Daoy (cell line): ENCODE data around the gene NUP214. TPM values are rescaled to one million over a fixed set of nuclear protein-coding genes. Genes with fewer than 3 reads are reported as not detected.
"Not testable (repeated sequence)": the region's sequence is repeated elsewhere in the genome, so short reads cannot be mapped to it uniquely, and the experiment has no call there.

Source experiments
- DNase-seq: peaks from one replicate; pipeline ENCODE4 v3.0.0-alpha.2; 2015; ENCODE audit warnings: low read depth
- total RNA-seq: library from RNA; depleted of rRNA; stranded (reverse); fragments of >200 nt; shearing (Covaris generic); gene quantifications from 2 replicates; pipeline ENCODE4 v1.2.3, GENCODE V29; 2014

The NUP214 gene
- total RNA-seq, 1 experiment from 2014 or later = 28.7 TPM

DNA sequence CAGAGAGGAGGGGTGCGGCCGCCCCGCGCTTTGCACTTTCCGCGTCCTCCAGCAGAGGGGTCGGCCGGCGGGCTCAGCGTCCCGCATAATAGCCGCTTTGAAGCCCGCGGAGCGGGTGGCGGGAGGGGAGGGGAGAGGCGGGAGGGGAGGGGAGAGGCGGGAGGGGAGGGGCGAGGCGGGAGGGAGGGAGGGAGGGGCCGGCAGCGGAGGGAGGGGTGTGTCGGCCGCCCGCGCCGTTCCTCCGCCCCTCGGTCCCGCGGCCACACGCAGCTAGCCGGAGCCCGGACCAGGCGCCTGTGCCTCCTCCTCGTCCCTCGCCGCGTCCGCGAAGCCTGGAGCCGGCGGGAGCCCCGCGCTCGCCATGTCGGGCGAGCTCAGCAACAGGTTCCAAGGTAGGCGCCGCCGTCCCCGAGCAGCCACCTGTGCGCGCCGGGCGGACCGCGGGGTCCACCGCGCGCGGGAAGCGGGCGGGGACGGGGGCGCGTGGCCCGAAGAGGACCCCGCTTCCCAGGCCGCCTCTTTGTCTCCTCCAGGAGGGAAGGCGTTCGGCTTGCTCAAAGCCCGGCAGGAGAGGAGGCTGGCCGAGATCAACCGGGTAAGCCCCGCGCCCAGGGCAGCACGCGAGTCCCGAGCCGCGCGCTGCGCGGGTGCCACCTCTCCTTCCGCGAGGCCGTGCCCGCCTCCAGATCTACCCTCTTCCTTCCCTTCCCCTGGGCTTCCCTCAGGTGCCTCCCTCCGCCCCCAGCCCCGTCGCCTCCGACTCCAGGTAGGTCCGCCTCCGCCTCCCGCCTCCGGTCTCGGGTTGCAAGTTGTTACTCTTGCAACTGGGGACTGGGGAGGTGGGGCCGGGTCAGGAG lies 28.9 kb upstream of the NUP214 start, which contains the start of gene AIF1L:
Gene AIF1L, plus strand, starts transcription at position 263 of the 857 bp plus-strand sequence. Its CDS starts 99 bp downstream, at position 362.
- DNase-seq = peak; percentile 55

DNA sequence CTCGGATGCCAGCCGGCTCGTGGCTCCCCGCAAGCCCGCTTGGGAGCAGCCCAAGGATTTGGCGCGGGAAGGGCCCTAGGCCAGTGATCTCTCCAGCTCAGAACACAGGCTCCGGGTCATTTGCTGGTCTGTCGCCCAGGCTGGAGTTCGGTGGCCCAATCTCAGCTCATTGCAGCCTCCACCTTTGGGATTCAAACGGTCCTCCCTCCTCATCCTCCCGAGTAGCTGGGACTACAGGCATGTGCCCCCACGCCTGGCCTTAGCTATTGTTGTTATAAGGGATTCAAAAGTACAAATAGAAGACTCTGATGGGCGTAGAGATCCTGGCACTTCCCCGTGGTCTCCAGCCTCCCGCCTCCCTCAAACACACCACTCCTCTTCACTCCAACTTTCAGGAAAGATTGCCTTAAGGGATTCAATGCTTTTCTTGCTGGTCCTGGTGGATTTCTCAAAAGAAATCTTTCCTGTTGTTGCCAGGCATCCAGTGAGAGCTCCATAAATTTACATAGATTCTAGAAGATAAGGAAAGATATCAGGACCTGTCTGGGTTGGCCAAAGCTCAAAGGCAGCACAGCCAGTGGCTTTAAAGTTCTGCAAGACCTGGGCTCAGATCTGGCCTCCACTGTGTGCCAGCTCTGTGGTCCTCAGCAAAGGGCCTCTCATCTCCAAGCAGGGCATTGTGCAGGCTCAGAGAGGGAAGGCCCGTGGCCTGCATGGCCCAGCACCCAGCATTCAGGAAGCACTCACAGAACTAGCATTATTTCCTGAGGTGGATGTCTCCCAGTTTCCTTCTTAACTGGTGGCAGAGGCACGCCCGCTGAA lies 28.0 kb upstream of the NUP214 start:
- DNase-seq = no peak

DNA sequence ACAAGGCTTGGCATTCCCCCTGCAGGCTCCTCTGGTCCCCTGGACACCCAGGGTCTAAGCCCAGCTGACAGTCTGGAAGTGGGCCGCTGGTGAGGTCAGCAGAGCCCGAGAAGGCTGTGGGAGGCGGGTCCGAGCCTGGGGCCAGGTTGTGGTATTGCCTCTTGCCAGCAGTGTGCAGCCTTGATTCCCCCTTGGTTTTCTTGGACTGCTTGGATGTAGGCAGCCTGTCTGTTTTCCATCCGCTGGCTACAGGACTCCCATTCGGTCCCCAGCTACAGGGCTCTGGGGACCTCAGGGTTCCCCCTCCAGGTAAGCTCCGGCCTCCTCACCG lies 27.5 kb upstream of the NUP214 start:
- DNase-seq = no peak

DNA sequence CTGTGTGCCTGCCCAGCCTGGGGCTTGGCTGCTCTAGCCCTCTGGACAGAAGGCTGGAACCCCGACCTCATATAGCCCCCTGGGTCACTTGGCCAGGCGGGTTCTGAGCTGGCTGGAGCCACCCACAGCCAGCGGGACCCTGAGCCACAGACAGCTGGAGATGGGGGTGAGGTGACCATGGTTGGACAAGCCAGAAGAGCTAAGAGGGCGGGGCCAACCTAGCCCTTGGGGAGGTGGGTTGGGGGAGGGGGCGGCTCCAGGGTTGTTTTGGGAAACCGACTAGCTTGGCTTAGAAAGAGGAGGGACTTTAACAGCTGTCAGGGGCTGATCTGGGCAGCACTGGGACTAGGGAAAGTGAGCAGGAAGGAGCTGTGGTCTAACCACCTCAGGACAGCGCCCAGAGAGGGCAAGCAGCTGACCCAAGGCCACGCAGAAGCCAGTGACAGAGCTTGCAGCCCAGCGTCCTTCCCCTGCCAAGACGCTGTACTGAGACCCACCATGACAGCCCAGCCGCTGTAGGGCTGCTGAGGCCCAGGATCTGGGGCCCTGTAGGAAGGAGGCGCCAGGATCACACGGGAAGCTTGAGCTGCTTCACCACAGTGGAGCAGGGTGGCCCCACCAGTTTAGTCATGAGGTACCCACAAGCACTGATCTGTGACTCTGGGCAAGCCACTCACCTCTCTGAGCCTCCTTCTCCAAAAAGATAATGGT lies 26.8 kb upstream of the NUP214 start:
- DNase-seq = no peak

GRCh38 chr9:131099102-131099606 lies 26.2 kb upstream of the NUP214 start:
- DNase-seq = no peak

DNA sequence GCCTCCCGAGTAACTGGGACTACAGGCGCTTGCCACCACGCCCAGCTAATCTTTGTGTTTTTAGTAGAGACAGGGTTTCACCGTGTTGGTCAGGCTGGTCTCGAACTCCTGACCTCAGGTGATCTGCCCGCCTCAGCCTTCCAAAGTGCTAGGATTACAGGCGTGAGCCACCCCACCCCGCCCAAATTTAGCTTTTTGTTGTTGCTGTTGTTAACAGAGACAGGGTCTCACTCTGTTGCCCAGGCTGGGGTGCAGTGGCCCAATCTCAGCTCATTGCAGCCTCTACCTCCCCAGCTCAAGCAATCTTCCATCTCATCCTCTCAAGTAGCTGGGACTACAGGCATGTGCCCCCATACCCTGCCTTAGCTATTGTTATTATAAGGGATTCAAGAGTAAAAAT lies 25.5 kb upstream of the NUP214 start:
- not testable (repeated sequence) for DNase-seq

- DNase-seq = no peak
Observed at GRCh38 chr9:131100445-131100844, 24.9 kb upstream of the NUP214 start.

GRCh38 chr9:131101207-131101964 lies 24.0 kb upstream of the NUP214 start:
- DNase-seq = no peak

- no peak for DNase-seq
Observed at GRCh38 chr9:131103024-131103423, 22.4 kb upstream of the NUP214 start.

- no peak for DNase-seq
Observed at GRCh38 chr9:131103535-131103934, 21.9 kb upstream of the NUP214 start.

GRCh38 chr9:131104016-131104740 lies 21.2 kb upstream of the NUP214 start:
- DNase-seq = no peak

GRCh38 chr9:131105952-131106351 lies 19.4 kb upstream of the NUP214 start:
- no peak for DNase-seq

- DNase-seq = no peak
Observed at GRCh38 chr9:131107760-131108159, 17.6 kb upstream of the NUP214 start.

GRCh38 chr9:131111186-131111853 lies 14.1 kb upstream of the NUP214 start:
- no peak for DNase-seq

GRCh38 chr9:131111854-131112311 lies 13.5 kb upstream of the NUP214 start:
- no peak for DNase-seq

DNA sequence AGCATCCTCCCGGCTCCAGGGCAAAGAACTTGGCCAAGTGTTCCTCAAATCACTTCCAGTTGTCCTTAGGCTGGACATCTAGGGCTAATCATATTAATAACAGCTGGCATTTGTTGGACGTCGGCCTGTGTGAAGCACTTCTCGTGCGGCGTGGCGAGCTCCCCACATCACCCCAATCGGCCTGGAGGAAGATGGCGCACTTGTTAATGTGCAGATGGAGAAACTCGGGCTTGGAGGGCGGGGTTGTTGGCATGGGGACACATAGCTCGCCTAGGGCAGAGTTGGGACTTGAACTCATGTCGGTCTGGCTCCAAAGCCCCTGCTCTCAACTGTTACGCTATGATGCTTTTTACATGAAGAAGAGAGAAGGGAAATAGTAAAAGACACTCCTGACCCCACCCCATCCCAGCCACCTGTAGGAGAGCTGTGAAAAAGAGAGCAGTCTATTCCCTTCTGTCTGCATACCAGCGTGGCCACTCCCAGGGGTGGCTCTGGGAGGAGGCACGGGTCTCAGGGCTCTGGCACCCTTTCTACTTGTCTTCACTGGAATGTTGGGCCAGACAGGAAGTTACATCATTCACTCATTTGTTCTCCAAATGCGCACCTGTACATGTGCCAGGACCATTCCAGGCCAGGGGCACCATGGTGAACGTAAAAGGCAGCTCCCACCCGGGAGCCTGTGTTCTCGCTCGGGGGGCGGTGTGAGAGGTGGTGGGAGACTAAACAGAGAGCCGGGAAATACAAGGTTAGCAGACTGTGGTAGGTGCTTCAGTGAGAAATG lies 12.8 kb upstream of the NUP214 start:
- no peak for DNase-seq

DNA sequence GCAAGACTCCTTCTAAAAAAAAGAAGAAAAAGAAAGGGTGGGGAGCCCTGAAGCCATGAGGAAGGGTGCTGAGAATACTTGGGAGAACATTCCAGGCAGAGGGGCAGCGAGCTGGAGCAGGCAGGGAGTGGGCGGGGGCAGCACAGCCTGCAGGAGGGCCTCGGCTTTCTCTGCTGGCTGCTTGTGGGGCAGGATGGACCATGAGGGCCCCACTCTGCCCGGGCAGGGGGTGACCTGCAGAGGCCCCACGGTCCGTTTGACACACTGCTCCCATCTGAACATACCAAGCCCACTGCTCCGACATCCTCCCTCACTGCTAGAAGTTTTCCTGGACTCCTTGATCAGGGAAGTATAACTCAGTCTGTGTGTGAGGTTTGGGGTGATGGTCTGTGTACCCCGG lies 11.7 kb upstream of the NUP214 start:
- DNase-seq = no peak

GRCh38 chr9:131114084-131114535 lies 11.3 kb upstream of the NUP214 start:
- no peak for DNase-seq

DNA sequence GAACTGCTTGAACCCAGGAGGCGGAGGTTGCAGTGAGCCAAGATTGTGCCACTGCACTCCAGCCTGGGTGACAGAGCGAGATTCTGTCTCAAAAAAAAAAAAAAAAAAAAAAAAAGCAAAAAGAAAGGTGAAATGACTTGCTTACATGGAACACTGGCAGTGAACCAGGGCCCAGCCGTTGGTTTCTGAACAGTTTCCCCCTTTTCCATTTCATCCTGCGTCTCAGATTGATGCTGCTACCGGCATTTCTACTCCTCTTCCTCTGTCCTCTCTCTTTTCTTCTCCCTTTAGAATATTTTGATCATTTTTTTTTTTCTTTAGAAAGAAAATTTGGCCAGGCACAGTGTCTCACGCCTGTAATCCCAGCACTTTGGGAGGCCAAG lies 10.0 kb upstream of the NUP214 start:
- DNase-seq = not testable (repeated sequence)
